Tibial artery (tissue), 4 donors: ENCODE measurements around the gene POLR2I.

Experiments used
- DNase-seq, 2 donors: peaks; one replicate each; pipeline ENCODE4 v3.0.0-alpha.2; 2019
- H3K27ac ChIP-seq, 2 donors: fragments of 200-600 bp; sonication (generic) in 1 of 2; 1 replicate in 1 of 2; 2 replicates in 1 of 2; pipeline ENCODE4 v1.5.1; 2018 to 2019; ENCODE audit warnings: mild to moderate bottlenecking in 1 of 2
- H3K27me3 ChIP-seq, 2 donors: fragments of 200-600 bp; sonication (generic) in 1 of 2; one replicate each; pipeline versions ENCODE4 v1.5.1 to v1.6.0; 2016 to 2019
- H3K36me3 ChIP-seq, 3 donors: fragments of 200-600 bp; sonication (generic) in 2 of 3; one replicate each; pipeline ENCODE4 v1.5.1; 2016 to 2019; ENCODE audit warnings: mild to moderate bottlenecking in 2 of 3
- H3K4me1 ChIP-seq, 4 donors: fragments of 200-600 bp; sonication (generic) in 2 of 4; 1 replicate in 3 of 4; 2 replicates in 1 of 4; pipeline ENCODE4 v1.5.1; 2016 to 2019
- H3K4me3 ChIP-seq, 2 donors: fragments of 200-600 bp; sonication (generic) in 1 of 2; 1 replicate in 1 of 2; 2 replicates in 1 of 2; pipeline ENCODE4 v1.5.1; 2018 to 2019; ENCODE audit warnings: mild to moderate bottlenecking in 2 of 2
- H3K9me3 ChIP-seq, 3 donors: fragments of 200-600 bp; sonication (generic) in 1 of 3; one replicate each; pipeline ENCODE4 v1.5.1; 2016 to 2019
- CTCF ChIP-seq, 2 experiments: fragments of 200-600 bp in 1 of 2; fragments of 450-650 bp in 1 of 2; IDR thresholded peaks; one replicate each; pipeline ENCODE4 v1.5.1; 2017 to 2019; ENCODE audit warnings: antibody characterized with exemption in 2 of 2, mild to moderate bottlenecking in 1 of 2, moderate library complexity in 1 of 2
- intact Hi-C: fragments of 100-400 bp; cut with DNase I; formaldehyde crosslinking; loops from one replicate; pipeline ENCODE4 v1.15.0; 2023; ENCODE audit warnings: low total_unique reads

Gene POLR2I

DNA sequence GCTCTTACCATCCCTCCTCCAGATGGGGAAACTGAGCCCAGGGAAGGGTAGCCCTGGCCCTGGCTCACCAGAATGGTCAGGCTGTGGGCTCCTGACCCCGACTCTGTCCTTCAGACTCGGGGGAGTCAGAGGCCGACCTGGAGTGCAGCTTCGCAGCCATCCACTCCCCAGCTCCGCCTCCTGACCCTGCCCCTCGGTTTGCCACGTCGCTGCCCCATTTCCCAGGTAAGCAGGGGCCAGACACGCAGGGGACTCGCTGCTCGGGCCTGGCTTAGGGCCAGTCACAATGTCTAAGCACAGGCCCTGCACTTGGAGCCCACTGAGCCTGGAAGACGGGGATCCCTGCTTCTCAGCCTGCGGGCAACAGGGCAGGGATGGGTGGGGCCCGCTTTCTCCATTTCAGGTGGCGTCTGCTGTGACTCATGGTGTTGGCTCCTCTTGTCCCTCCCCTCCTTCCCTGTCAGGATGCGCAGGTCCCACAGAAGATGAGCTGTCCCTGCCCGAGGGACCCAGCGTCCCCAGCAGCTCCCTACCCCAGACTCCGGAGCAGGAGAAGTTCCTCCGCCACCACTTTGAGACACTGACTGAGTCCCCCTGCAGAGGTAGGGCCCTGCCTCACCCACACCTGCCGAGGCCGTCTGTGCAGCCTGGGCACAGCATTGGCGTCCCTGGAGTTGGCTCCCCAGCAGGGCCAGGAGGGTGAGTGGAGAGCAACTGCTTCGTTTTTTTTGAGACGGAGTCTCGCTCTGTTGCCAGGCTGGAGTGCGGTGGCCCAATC, 12.9 kb downstream of the POLR2I start:
- Histone ChIP-seq H3K36me3 (peaks cover 0 to 19% (median 0%) of the 10 kb centered on the region in 3 donors), H3K27me3 (no peaks in the 10 kb centered on the region), H3K27ac (no peak overlapping the region), H3K9me3 (no peaks in the 10 kb centered on the region), H3K4me3 (no peak overlapping the region), H3K4me1 (no peaks in the 10 kb centered on the region)
- TF ChIP-seq CTCF (IDR thresholded peaks at IDR 0.05): no peak
- intact Hi-C loops: no loop called here
- no peak for DNase-seq

- TF ChIP-seq CTCF (IDR thresholded peaks at IDR 0.05): no peak
- DNase-seq: no peak
- H3K4me3 ChIP-seq: no peak overlapping the region
- H3K36me3 ChIP-seq: peaks cover 0 to 6% (median 0%) of the 10 kb centered on the region in 3 donors
- H3K27me3 ChIP-seq: no peaks in the 10 kb centered on the region
- intact Hi-C loops: no loop called here
- H3K27ac ChIP-seq: no peak overlapping the region
- no peaks in the 10 kb centered on the region for H3K9me3 ChIP-seq
- no peaks in the 10 kb centered on the region for H3K4me1 ChIP-seq
Measured at GRCh38 chr19:36100476-36100875, 14.2 kb downstream of the POLR2I start.

GRCh38 chr19:36099166-36099785, 15.4 kb downstream of the POLR2I start:
- TF ChIP-seq CTCF (IDR thresholded peaks at IDR 0.05): no peak
- H3K4me1 ChIP-seq: no peaks in the 10 kb centered on the region
- DNase-seq: no peak
- no peaks in the 10 kb centered on the region for H3K36me3 ChIP-seq
- H3K9me3 ChIP-seq: no peaks in the 10 kb centered on the region
- no peak overlapping the region for H3K27ac ChIP-seq
- intact Hi-C loops: no loop called here
- H3K27me3 ChIP-seq: no peaks in the 10 kb centered on the region
- no peak overlapping the region for H3K4me3 ChIP-seq

DNA sequence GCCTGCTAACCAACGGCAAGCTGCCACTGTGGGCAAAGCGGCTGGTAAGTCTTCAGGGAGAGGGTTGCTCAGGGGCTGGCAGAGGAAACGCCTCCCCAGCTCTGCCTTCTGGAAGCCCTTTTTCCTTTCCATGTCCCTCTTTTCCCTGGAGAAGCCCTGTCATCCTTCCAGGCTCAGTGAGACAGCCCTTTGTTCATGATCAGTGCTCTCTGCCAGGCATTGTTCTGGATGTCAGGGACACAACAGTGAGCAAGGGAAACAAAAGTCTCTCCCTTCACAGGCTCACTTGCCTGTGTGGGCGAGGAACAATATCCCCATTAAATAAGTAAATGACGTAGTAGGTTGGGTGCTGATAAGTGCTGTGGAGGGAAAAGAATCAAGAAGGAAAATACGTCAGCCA, 17.6 kb downstream of the POLR2I start:
- no peak for TF ChIP-seq CTCF (IDR thresholded peaks at IDR 0.05)
- intact Hi-C loops: no loop called here

DNA sequence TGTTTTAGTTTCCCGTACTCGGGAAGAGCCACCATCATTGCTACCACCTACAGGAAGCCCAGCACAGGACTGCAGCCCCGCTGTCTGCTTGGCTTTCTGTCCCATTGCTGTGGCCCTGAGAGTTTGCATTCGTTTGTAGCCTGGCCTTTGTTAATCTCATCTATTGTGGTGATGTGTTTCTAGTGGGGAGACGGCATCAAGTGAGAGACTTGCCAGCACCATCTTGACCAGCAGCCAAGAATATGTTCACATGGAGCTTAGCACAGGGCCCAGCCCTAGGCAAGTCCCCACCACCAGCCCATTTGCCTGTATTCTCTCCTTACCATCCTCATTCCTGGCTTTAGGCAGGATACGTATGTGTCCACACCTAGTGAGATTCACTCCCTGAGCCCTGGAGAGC, 21.0 kb downstream of the POLR2I start:
- Histone ChIP-seq H3K4me1 (no peaks in the 10 kb centered on the region), H3K36me3 (no peaks in the 10 kb centered on the region), H3K27me3 (no peaks in the 10 kb centered on the region), H3K9me3 (no peaks in the 10 kb centered on the region), H3K27ac (no peak overlapping the region), H3K4me3 (no peak overlapping the region)
- TF ChIP-seq CTCF (IDR thresholded peaks at IDR 0.05): no peak
- DNase-seq: no peak
- intact Hi-C loops: no loop called here

More for the DNA sequence above, 17.6 kb downstream of the POLR2I start:
- no peak overlapping the region for H3K27ac ChIP-seq
- no peaks in the 10 kb centered on the region for H3K36me3 ChIP-seq
- H3K9me3 ChIP-seq: no peaks in the 10 kb centered on the region
- no peaks in the 10 kb centered on the region for H3K4me1 ChIP-seq
- no peak overlapping the region for H3K4me3 ChIP-seq
- no peak for DNase-seq
- H3K27me3 ChIP-seq: no peaks in the 10 kb centered on the region
